ENCODE results near the gene BORCS6. TPM values are rescaled to one million over a fixed set of nuclear protein-coding genes. Genes with fewer than 3 reads are reported as not detected.

BORCS6 gene
- total and polyA plus RNA-seq, 2 of the 13 experiments (the other 11 are each of a cell fraction or from before 2014, with no cell fraction given): 2.0 to 5.1 TPM

DNA sequence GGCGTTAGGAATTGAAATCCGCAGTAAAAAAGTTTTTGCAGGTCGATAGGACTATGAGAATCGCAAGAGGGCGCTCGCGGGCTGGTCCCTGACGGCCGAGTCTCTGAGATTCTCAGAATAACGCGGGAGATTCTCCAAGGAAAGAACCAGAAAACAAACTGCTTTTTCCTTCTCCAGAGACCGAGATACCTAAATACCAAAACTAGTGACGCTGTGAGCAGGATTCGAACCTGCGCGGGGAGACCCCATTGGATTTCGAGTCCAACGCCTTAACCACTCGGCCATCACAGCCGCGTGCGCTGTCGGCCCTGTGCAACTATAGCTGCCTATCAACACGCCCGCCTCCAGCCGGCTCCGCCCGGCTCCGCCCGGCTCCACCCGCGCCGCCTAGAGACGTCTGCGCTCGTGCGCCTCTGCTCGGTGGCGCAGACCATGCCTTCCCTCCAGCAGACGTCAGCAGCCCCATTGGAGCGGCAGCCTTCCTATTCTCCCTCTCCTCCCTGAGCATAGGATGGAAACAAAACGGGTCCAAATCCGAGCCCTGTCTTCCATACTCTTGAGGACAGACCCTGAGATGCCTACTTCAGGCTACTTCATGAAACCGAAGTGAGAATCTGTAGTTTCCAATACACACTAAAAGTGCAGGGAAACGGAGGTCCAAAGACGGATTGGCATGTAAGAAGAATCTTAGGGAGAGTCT, 51.2 kb downstream of the BORCS6 start (continued):
- TF ChIP-seq, protein P1, sequence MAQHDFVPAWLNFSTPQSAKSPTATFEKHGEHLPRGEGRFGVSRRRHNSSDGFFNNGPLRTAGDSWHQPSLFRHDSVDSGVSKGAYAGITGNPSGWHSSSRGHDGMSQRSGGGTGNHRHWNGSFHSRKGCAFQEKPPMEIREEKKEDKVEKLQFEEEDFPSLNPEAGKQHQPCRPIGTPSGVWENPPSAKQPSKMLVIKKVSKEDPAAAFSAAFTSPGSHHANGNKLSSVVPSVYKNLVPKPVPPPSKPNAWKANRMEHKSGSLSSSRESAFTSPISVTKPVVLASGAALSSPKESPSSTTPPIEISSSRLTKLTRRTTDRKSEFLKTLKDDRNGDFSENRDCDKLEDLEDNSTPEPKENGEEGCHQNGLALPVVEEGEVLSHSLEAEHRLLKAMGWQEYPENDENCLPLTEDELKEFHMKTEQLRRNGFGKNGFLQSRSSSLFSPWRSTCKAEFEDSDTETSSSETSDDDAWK (CRISPR knock-in tag; IDR thresholded peaks at IDR 0.05): no peak
- TF ChIP-seq ZNF816 (CRISPR knock-in tag; IDR thresholded peaks at IDR 0.05; ENCODE audit: borderline replicate concordance) (no peak), SP5 (CRISPR knock-in tag; IDR thresholded peaks at IDR 0.05; ENCODE audit: borderline replicate concordance, low read depth) (peak; percentile 81; the same call in 1 of the 2 replicates), FOXC1 (CRISPR knock-in tag; IDR thresholded peaks at IDR 0.05; ENCODE audit: borderline replicate concordance) (no peak; the same call in 1 of the 2 replicates), CAMTA2 (CRISPR knock-in tag; IDR thresholded peaks at IDR 0.05; ENCODE audit: borderline replicate concordance) (no peak), ZSCAN31 (CRISPR knock-in tag; IDR thresholded peaks at IDR 0.05; ENCODE audit: low read depth) (peak; percentile 78), ZNF766 (CRISPR knock-in tag; IDR thresholded peaks at IDR 0.05; ENCODE audit: borderline replicate concordance) (no peak), ZNF572 (CRISPR knock-in tag; IDR thresholded peaks at IDR 0.05) (no peak), TCF12 (IDR thresholded peaks at IDR 0.05) (no peak), TCF12 (CRISPR knock-in tag; IDR thresholded peaks at IDR 0.05) (no peak), ZNF598 (CRISPR knock-in tag; IDR thresholded peaks at IDR 0.05; ENCODE audit: borderline replicate concordance) (no peak), ZNF530 (CRISPR knock-in tag; IDR thresholded peaks at IDR 0.05; ENCODE audit: low read depth) (no peak), ZNF850 (CRISPR knock-in tag; conservative IDR thresholded peaks at IDR 0.05) (no peak), DMTF1 (CRISPR knock-in tag; IDR thresholded peaks at IDR 0.05) (no peak), SMYD3 (CRISPR knock-in tag; IDR thresholded peaks at IDR 0.05) (0 out of 2 replicates have a peak, but pooled peaks have one; percentile 9), ZFP36L2 (CRISPR knock-in tag; IDR thresholded peaks at IDR 0.05) (no peak), SP2 (CRISPR knock-in tag; IDR thresholded peaks at IDR 0.05) (no peak), ARID3A (IDR thresholded peaks at IDR 0.05; ENCODE audit: low read depth, low read length) (peak; percentile 56; the same call in 1 of the 2 replicates), SNRNP70 (IDR thresholded peaks at IDR 0.05; ENCODE audit: low read depth, low read length) (no peak), MATR3 (CRISPR knock-in tag; IDR thresholded peaks at IDR 0.05) (no peak), MBD4 (IDR thresholded peaks at IDR 0.05; ENCODE audit: borderline replicate concordance, low read length) (no peak), NR0B2 (CRISPR knock-in tag; IDR thresholded peaks at IDR 0.05) (peak; percentile 67)
- TF ChIP-seq, protein P2, sequence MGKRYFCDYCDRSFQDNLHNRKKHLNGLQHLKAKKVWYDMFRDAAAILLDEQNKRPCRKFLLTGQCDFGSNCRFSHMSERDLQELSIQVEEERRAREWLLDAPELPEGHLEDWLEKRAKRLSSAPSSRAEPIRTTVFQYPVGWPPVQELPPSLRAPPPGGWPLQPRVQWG (CRISPR knock-in tag; IDR thresholded peaks at IDR 0.05; ENCODE audit: borderline replicate concordance, low read depth): no peak
- TF ChIP-seq, protein P3, sequence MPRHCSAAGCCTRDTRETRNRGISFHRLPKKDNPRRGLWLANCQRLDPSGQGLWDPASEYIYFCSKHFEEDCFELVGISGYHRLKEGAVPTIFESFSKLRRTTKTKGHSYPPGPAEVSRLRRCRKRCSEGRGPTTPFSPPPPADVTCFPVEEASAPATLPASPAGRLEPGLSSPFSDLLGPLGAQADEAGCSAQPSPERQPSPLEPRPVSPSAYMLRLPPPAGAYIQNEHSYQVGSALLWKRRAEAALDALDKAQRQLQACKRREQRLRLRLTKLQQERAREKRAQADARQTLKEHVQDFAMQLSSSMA (CRISPR knock-in tag; IDR thresholded peaks at IDR 0.05): no peak

All from HepG2 (cell line).